Natural killer cell treated with Interleukin-12 subunit alpha and Interleukin-12 subunit beta and Interleukin-15 and Interleukin-18, amount 100 ng/mL, for 72 hours (primary cell): ENCODE results near the gene BTN1A1. TPM values are rescaled to one million over a fixed set of nuclear protein-coding genes. Genes with fewer than 3 reads are reported as not detected.

Experiments used
- ATAC-seq, 2 donors: fragments of 150-1000 bp; cut with Tn5 transposase in 1 of 2; sonication (Bioruptor Pico), chemical (Tn5 transposase) in 1 of 2; 2 replicates each; pipeline ENCODE4 v1.10.0; 2021
- DNase-seq: peaks from one replicate; pipeline ENCODE4 v3.0.0; 2022; ENCODE audit warnings: low spot score
- H3K27ac Mint-ChIP-seq, 2 donors: 1 replicate in 1 of 2; 2 replicates in 1 of 2; pipeline ENCODE4 v1.8.0; 2022; ENCODE audit warnings: mixed read lengths in 2 of 2, mild to moderate bottlenecking in 1 of 2, moderate library complexity in 1 of 2
- H3K27me3 Mint-ChIP-seq, 2 donors: 1 replicate in 1 of 2; 2 replicates in 1 of 2; pipeline ENCODE4 v1.8.0; 2022; ENCODE audit warnings: mixed read lengths in 2 of 2
- H3K36me3 Mint-ChIP-seq: one replicate; pipeline ENCODE4 v1.8.0; 2022; ENCODE audit warnings: mixed read lengths
- H3K4me1 Mint-ChIP-seq, 2 donors: 1 replicate in 1 of 2; 2 replicates in 1 of 2; pipeline ENCODE4 v1.8.0; 2022; ENCODE audit warnings: low read depth in 2 of 2, mixed read lengths in 2 of 2, mild to moderate bottlenecking in 1 of 2
- H3K4me3 Mint-ChIP-seq: one replicate; pipeline ENCODE4 v1.8.0; 2022; ENCODE audit warnings: mixed read lengths
- H3K9me3 Mint-ChIP-seq: 2 replicates; pipeline ENCODE4 v1.8.0; 2022; ENCODE audit warnings: mixed read lengths
- total RNA-seq, 2 donors: library from RNA; stranded (reverse); gene quantifications; one replicate each; pipeline ENCODE4 v1.2.3, GENCODE V29; 2022

Gene BTN1A1
- total RNA-seq, 2 donors from 2014 or later, result not detected

DNA sequence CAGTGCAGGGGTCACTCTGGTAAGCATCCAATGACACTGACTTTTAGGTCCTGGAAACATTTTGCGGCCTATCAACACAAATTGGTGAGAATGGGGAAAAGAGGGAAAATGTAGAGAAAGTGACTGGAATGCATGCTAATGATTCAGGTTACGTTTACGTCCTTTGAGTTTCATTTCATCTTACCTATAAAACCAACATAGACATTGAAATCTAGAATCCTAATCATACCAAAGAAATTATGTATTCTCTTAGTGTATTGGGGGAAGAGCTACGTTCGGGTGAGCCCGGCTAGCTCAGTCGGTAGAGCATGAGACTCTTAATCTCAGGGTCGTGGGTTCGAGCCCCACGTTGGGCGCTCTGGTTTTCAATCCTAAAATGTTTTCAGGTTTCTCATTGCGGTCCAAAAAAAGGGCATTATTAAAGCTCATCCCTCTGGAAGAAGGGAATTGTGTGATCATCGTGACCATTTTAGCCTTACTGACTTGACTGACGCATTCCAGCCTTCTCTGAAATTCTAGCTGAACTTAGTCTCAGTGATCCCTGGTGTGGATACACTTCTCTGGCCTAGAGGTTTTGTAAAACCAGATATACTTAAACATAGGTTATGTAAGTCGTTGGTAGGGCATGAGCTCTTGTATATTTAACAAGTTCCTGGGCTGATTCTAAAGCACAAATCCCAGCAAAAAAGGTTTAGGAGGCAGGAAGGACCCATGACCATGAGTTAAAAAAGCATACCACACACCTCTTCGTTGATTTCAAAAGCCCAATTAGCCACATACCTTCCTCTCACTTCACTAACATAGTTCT, 56.4 kb downstream of the BTN1A1 start:
- no peaks in the 10 kb centered on the region for H3K9me3 Mint-ChIP-seq
- no peaks in the 10 kb centered on the region for H3K27me3 Mint-ChIP-seq
- H3K27ac Mint-ChIP-seq, result peak overlapping the region in 1 of 2 donors; percentile 36
- ATAC-seq, result peak in 1 of 2 donors; percentile 51
- no peak for DNase-seq
- peak overlapping the region; percentile 14 for H3K4me3 Mint-ChIP-seq
- H3K36me3 Mint-ChIP-seq, result no peaks in the 10 kb centered on the region
- peaks cover 9 to 11% of the 10 kb centered on the region in 2 donors for H3K4me1 Mint-ChIP-seq

Other genes with a start within 250 kb of the BTN1A1 start
- gene BTN3A2, start 135.1 kb upstream of the BTN1A1 start, total RNA-seq, result 100 to 1,000 TPM; 107 to 133 TPM
- 10 to 100 TPM; 24.6 to 31.8 TPM for gene BTN2A2, start 117.2 kb upstream of the BTN1A1 start, total RNA-seq
- gene BTN3A1, start 98.0 kb upstream of the BTN1A1 start, total RNA-seq, result 10 to 100 TPM; 53.6 to 80.6 TPM
- gene BTN3A3, start 59.8 kb upstream of the BTN1A1 start, total RNA-seq, result 10 to 100 TPM; 42.9 to 54.1 TPM
- 10 to 100 TPM; 41.2 to 47.4 TPM for gene BTN2A1, start 42.3 kb upstream of the BTN1A1 start, total RNA-seq
- gene HMGN4, start 38.1 kb downstream of the BTN1A1 start, total RNA-seq, result 10 to 100 TPM; 79.8 to 91.9 TPM
- 10 to 100 TPM; 26.1 to 29.5 TPM for gene ABT1, start 96.7 kb downstream of the BTN1A1 start, total RNA-seq
- gene ZNF322, start 159.4 kb downstream of the BTN1A1 start, total RNA-seq, result 10 to 100 TPM in 1 of 2 donors, 1 to 10 TPM in 1; 8.7 to 18.0 TPM